HG03045 (cell line): ENCODE measurements around the gene HIGD1C.

Experiments
- ATAC-seq: cut with Tn5 transposase; IDR thresholded peaks from one replicate; pipeline ENCODE4 v1.9.1; 2021; ENCODE audit warnings: mild to moderate bottlenecking, moderate library complexity; ENCODE audit not compliant: unreplicated experiment

The HIGD1C gene

DNA sequence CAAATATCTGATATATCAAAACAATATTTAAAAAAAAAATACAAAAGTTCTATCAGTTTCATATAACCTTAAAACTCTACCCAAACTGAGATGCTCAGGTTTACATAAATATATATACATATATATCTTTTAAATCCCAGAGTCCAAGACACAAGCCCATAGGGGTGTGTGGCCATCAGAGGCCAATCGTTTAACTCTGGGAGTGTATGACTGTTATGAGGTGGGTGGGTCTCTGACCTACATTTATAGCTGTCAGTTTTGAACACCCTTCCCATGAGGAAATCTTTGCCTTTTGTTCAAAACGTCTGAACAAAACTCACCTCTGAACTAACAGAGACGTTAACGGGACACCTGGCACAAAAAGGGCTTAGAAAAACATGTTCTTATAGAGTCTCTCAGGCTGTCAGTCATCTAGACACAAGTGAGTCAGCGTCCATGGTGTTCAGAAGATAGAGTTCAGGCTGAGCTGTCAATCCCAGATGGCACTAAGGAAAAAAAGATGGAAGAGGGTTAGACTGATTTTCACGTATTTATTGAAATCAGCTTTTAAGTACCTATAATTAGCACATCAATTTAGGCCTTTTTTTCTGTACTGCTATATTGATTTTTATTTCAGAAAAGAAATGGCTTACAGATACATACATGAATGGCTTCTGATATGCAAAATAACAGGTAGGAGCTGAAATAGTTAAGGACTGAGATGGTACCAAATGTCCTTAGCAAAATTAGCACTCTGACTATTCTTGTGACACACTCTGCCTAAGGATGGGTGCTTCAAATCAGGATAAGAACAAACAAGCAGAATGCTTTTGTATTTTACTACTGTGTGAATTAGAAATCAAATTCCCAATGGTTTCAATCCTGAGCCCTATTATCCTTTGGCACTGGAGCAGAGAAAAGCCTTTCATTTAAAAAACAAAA is 29.2 kb downstream of the HIGD1C start:
- ATAC-seq = no peak

DNA sequence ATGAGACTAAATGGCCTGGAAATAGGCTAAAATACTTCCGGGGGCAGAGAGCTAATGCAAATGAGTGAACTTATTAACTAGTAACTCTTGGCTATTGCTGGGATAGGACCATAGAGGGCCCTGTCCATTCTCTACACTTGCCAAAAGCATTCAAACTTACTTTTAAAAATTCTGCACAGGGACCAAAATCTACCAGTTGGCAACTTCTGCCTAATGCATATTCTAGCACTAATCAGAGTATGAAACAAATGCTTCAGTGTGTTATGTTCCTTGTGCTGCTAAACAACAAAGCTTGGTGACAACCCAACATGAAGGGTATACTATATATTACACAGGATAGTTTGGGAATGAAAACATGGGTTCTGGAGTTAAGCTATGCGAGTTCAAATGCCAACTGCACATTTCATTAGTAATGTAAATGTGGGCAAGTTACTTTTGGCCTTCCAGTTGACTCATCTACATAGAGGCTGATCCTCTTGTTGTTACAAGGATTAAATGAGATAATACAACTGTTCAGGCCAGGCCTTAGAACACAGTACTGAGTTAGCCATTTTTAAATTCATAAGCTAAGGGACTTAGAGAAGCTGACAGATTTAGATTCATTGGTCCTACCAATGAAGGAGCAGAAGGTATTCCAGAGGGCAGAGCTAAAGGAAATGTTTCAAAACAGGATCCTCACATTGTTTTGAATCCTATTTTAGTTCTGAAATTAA is 32.4 kb downstream of the HIGD1C start:
- ATAC-seq = no peak

DNA sequence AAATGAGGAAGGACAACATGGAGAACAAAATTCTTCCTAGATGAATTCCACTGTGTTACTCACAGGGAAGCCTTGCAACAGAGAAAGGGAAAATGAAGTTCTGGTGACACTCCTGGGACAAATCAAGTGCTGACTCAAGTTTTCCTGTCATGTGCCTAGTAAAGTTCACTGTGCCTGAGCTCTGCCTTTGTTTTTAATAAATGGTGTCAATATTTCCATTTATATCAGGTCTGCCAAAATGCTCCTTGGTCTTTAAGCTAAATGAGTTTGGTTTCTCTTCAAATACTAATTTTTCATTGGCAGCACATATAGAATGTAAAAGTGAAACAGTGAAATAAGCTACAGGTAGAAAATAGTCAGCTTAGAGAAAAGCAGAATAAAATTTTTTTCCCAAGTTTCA is 33.0 kb downstream of the HIGD1C start:
- ATAC-seq = no peak

DNA sequence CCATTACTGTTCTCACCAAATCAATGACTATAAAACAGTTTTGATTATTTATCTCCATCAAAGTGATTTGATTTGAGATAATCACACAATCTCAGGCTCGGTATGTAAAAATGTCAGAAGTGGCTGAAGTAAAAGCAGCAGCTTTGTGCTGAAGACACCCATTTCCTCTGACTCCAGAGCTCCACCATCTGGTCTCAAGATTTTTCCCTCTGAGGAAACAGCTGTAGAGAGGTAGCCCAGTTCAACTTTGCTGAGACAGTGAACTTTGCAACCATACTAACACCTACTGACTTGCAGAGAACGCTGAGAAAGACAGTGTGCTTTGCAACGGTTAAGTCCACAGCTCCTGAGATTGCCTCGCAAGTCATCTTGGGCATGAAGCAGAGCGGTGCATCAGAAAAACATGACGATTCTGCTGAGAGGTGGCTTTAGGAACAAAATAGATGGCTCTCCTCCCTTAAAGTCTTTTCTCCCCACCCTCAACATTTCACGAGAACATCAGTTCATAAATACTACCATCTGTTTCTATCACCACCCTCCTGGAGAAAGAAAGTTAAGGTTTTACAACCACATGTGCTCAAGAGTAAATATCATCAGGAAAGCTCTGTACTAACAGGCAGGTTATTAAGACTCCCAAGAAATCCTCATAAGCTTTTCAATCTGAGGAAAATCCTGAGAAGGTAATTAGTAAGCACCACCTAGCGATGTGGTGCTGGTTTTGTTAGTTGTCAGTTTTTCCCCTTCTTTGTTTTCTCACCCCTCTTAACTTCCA is 34.8 kb downstream of the HIGD1C start:
- no peak for ATAC-seq

GRCh38 chr12:50988051-50988450 is 35.7 kb downstream of the HIGD1C start:
- ATAC-seq = no peak

GRCh38 chr12:50988871-50989270 is 36.5 kb downstream of the HIGD1C start:
- ATAC-seq = no peak

DNA sequence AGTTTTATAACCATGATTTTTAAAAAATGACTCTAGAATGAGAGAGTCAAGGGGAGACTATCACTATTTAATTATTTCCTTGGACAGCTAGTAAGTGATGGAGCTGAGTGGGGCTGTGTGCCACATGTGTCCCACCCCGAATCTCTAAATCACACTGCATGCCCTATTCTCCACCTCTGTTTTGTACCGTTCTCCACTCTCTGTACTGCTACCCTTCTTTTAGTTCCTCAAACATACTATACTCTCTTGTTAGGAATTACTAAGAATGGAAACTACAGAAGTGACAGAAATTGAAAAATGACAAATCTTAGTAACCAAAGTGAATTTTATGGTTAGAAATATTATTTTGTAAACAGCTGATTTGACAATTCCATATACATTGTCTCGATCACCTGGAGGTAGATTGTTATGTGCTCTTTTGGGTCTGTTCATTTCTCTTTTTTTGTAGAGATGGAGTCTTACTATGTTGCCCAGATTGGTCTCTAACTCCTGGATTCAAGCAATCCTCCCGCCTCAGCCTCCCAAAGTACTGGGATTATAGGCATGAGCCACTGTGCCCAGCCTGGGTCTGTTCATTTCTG is 37.9 kb downstream of the HIGD1C start:
- ATAC-seq = no peak

DNA sequence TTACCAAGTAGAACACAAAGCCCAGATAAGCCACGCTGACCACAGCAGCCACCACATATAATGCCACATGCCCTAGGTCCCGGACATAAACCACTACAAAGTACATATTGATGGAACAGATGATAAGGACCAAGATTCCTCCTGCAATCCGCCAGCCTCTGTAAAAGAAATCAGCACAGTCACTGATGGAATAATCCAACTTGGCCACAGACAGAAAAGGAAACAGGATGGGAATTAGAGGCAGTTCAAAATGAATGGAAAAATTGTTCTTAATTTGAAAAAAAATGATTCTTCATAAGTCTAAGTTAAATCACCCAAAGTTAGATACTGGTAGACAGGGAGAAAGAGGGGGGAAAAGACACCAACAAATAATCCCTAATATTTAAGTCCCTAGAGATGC is 38.4 kb downstream of the HIGD1C start:
- ATAC-seq = no peak

DNA sequence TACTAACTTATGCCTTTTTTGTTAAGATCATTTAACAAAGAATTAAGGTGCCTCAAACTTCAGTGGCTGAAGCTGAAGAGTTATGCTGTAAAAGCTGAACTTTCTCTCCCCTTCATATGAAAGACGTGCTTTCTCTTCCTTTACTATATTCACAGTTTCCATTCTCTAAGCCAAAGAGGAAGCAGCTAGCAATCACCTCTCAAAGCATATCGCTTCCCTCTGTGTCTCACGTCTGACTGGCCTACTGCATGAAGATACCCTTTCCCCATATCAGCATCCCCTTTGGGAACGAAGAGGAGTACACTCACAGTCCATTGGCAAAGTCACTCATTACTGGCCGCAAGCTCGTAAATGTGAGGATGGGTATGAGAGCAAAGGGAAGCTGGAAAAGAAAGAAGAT is 38.9 kb downstream of the HIGD1C start:
- no peak for ATAC-seq

- no peak for ATAC-seq
These were observed 40.5 kb downstream of the HIGD1C start for GRCh38 chr12:50992819-50993218.

- no peak for ATAC-seq
These were observed 46.7 kb downstream of the HIGD1C start for GRCh38 chr12:50999093-50999492.

GRCh38 chr12:51000245-51000644 is 47.9 kb downstream of the HIGD1C start:
- no peak for ATAC-seq

- no peak for ATAC-seq
These were observed 49.5 kb downstream of the HIGD1C start for GRCh38 chr12:51001799-51002198.

DNA sequence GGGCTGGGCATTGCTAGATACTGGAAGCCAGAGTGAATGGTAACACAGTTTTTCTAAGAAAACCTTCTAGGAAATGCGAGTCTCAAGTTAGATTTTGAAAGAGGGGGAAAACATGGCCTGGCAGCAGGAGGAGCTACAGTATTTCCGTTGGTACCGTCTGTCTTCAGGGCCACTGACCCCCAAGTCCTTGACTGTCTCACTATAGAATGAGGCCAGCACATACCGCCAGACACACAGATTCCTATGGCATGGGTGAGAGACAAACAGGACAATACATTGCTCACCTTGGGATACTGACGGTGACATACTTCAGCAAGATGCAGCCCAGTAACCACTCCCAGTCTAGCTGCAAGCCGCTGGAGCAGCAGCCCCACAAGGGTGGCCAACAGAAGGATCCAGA is 52.2 kb downstream of the HIGD1C start:
- no peak for ATAC-seq

DNA sequence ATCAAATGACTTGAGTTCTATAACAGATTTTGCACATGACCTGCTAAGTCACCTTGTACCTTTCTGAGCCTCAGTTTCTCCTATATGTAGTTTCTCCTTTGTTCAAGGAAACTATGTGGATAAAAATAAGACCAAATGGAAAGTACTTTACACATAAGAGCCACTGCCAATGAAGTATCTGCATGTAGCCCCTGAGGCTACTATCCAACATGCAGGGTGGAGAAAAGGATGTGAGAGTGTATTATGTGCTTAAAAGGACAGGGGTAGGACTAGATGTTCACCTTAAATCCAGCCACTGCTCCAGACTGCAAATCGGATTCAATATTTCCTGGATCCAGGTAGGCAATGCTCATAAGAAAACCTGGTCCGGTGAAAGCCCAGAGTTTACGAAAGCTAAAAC is 52.7 kb downstream of the HIGD1C start:
- ATAC-seq = no peak

DNA sequence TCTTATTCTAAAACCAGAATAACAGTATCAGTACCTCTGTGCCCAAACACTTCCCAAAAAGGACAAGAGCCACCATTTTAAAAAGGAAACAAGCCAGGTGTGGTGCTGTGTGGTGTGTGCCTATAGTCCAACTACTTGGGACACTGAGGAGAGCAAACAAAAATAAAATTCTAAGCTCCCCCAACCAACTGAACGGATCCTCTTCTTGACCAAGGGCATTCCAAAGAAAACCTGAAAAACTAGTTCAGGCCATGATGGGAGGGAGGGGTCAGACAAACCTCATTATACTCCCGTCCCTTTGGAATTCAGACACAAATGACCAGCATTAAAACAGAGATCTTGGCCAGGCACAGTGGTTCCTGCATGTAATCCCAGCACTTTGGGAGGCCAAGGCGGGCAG is 53.3 kb downstream of the HIGD1C start:
- ATAC-seq = no peak

- ATAC-seq = no peak
These were observed 56.1 kb downstream of the HIGD1C start for GRCh38 chr12:51008329-51009055.

GRCh38 chr12:51009056-51009440 is 56.7 kb downstream of the HIGD1C start:
- no peak for ATAC-seq

GRCh38 chr12:51011955-51012354 is 59.6 kb downstream of the HIGD1C start:
- no peak for ATAC-seq

GRCh38 chr12:51012570-51013236 is 60.4 kb downstream of the HIGD1C start:
- no peak for ATAC-seq
